ENCODE results near the gene OR10J4.
"Not testable (repeated sequence)": the region's sequence is repeated elsewhere in the genome, so short reads cannot be mapped to it uniquely, and the experiment has no call there.

The OR10J4 gene

DNA sequence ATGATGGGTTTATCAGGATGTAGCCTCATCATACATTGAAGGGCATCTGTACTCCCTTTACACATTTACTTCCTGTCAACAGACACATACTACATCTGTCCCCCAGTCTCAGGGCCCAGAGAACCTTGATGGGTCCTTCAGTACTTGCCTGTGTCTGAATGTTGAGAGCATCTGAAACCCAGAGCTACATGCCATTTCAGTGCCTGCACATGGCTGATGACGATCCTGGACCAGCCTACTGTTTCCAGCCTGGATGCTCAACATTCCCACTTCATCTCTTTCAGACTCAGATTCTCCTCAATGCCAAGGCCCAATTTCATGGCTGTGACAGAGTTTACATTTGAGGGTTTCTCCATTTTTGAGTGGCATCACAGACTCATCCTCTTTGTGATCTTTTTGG, at the start of gene OR10J4:
Gene OR10J4 (plus strand): TSS at position 301 of the 400 bp plus-strand sequence.
- no peak for DNase-seq (ENCODE audit: low spot score)

DNA sequence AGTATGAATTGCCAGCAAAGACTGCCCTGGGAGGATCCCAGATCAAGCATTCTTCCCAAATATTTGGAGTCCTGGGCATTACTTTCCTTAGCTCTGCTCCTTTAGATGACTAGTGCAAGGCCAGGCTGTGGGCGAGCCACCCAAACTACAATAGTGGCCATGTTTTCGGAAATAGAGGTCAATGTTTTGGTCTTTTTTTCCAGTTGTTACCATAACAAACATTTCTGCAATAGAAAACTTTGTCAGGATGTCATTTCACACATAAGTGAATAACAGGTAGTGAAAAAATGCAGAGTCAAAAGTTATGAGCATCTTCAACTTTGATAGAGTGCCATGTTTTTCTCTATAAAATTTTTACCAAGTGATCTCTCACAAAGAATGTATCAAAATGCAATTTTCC, 25.2 kb upstream of the OR10J4 start:
- no peak for DNase-seq (ENCODE audit: low spot score)

DNA sequence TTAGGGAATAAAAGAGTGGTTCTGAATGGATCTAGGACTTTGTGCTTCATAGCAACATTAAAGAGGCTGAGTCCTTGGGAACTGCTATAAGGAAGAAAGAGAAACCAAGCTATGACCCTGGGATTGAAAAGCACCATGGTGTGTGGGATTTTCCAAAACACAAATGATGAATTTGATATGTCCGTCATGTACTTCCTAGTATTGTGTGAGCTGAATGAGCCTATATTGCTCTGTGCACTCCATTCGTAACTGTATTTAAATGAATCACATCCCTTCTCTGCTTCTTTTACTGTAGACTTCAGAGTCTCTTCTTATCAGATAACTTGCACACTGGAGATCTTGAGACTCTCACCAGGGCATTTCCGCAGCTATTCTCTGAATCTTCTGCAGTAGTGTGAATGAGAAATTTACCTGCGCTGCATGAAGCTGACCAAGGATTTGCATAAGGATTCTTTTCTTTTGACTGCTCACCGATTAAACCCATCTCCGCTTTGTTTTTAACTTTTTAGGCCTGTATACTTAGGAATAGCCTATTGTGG, 23.1 kb upstream of the OR10J4 start:
- no peak for DNase-seq (ENCODE audit: low spot score)

DNA sequence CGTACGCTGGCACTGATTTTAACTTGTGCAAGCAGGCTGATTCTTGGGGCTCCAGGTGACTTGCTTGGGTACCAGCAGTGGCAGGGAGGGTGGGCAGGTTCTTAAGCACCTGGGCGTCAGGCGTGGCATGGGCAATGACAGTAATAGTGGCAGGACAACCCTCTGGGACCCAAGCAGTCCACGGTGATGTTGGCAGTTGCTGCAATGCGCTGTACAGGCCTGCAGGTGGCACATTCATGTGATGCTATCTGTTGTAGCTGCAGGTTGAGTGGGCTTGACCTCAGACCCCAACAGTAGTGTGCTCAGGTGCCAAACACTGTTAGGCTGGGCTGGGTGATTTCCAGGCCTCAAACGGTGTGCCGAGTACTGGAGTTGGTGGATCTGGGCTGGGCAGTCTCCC, 10.2 kb upstream of the OR10J4 start:
- DNase-seq (ENCODE audit: low spot score) = no peak

DNA sequence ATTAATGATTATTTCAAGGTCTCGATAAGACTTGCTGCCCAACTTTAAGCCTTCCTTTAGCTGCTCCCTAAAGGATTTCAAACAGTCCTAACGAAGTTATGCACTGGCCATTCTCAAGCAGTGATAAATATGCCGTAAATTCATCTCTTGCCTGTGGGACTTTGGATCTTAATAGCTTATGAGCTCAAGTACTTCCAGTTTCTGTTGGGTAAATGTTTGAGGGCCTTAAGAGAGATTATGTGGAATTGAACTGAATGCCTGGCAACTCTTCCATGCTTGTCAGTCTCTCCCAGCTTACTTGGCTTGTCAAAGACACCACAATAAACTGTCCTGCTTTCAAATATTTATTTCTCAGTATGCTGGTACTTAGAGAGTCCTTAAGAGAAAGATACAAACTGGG, 3.5 kb upstream of the OR10J4 start:
- DNase-seq (ENCODE audit: low spot score) = no peak

DNA sequence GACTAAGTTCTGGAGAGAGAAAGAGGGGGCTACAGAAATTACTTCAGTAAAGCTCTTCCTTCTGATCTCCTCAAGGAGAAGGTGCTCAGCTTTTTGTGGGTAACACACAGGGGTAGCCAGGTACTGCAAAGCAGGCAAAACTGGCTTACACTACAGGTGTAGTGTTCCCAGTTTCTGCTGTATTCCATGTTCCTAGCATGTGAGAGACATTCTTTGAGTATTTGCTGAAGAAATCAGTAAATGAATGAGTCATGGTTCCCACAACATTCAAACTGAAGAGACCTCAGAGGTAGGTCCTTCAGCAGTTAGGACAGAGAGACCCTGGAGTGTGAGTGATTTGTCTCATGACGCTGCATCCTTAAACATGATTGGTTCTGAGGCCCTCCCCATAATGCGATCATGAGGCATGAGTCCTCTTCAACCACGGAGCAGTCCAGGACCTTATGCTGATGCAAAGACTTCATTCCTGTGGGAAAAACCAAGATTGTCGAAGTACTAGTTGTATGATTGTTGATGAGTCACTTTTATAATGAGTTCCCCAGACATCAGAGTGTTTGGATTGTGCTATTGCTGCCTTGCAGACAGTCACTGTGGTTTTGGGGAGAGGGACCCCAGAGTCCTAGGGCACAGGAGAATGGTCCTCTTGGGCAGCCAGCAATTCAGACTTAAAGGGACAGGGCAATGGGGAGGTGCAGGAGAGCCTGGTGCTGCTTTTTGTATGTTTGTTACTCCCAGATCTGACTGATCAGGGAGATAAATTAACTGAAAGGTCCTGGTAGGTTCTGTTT, 2.7 kb upstream of the OR10J4 start:
- peak; percentile 34 for DNase-seq (ENCODE audit: low spot score)

- DNase-seq (ENCODE audit: low spot score) = no peak
Measured at GRCh38 chr1:159430985-159431384, 1.0 kb upstream of the OR10J4 start.

DNA sequence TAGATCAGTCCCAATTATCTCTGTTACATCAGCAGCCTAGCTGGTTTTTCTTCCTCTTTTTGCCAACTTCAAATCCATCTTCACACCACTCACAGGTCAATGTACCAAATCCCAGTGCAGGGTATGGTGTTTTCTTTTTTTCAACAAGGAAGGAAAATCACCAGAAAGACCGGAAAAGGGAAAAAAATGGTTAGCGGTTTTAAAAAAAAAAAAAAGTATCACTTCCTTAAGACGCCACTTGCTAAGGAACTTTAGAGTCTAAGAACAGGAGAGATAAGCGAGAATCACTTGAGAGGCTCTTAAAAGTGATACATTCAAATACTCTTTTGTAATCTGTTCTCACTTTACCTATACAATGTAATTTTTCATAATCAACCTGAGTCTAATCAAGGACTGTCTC, 4.5 kb downstream of the OR10J4 start:
- DNase-seq (ENCODE audit: low spot score) = no peak

DNA sequence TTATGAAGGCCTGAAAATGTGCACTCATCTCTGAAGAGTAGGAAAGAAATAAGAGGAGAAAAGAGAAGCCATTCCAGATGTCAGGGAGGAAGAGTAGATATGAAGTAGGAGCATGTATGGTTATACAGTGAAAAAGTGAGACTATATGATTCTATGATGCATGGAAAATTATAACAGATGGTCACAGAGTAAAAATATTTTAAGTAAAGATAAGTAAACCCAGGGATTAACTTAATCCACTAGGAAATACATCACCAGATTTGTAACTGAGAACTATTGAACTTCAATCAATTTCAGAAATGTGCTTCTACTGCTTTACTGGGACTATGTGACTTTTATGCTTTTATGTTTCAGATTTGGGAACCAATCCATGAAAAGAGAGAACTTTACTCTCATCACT, 7.4 kb downstream of the OR10J4 start, which contains the start of gene OR10J1:
Gene OR10J1 (plus strand): TSS at position 301 of the 400 bp plus-strand sequence. CDS start 70 bp downstream, at position 371.
- DNase-seq (ENCODE audit: low spot score) = no peak

GRCh38 chr1:159441360-159441759, 9.4 kb downstream of the OR10J4 start:
- DNase-seq (ENCODE audit: low spot score) = no peak

- no peak for DNase-seq (ENCODE audit: low spot score)
Measured at GRCh38 chr1:159442428-159442827, 10.4 kb downstream of the OR10J4 start.

DNA sequence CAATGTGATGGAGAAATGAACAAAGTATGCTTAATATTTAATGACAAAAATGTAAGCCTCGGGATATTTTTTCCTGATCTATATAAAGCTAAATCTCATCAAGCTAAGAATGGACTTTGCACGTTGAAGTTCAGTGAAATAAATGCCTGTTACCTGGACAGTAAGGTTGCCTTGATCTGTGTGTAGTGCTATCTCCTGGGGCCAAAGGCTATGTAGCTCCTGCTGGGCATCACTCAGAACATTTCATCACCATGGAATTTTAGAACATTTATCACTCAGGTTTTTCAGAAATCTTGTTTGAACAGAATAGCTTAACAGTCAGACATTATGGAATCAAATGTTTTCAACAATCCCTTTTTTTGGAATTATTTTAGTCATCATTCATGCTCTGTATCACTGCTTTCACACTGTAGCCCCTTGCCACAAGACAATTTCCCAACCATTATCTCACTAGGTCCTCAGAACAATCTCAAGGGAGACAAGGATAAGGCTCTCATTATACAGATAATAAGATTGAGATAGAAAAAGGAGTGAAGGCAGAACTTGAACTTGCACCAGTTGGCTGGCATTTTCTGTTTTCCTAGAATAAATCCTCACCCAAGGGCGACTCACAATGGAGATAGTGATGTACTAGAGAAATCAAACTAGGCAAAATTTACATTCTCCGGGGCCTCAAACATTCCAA, 11.2 kb downstream of the OR10J4 start:
- no peak for DNase-seq (ENCODE audit: low spot score)

DNA sequence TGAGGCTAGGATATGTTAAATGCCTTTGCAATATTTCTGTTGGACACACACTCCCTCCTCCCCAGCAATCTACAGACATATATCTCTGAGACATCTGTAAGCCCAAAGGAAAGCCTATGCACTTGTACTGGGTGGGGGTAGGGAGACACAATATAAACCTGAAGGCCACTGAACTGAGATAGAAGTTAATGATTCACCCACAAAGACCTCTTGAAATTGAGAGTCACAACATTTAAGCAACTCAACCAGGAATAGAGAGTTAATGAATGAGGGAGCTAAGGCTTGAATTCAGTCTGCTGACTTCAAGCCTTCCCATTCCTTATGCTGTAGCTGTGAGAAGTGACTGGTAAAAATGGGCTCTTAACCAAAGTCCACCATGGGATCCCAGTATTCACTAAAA, 12.5 kb downstream of the OR10J4 start:
- DNase-seq (ENCODE audit: low spot score) = no peak

DNA sequence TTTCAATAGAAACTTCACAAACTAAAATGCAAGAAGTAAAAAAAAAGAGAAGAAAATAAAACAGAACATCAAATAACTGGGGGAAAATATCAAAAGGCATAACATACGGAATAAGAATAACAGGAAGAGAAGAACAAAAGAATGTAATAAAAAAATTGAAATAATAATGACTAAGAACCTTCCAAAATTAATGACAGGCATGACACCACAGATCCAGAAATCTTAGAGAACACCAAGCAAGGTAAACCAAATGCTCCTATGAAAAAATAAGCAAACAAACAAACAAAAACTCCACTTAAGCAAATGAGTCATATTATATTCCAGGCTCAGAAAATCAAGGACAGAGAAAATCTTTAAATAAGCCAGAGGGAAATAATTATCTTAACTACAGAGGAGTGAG, 16.2 kb downstream of the OR10J4 start:
- no peak for DNase-seq (ENCODE audit: low spot score)

DNA sequence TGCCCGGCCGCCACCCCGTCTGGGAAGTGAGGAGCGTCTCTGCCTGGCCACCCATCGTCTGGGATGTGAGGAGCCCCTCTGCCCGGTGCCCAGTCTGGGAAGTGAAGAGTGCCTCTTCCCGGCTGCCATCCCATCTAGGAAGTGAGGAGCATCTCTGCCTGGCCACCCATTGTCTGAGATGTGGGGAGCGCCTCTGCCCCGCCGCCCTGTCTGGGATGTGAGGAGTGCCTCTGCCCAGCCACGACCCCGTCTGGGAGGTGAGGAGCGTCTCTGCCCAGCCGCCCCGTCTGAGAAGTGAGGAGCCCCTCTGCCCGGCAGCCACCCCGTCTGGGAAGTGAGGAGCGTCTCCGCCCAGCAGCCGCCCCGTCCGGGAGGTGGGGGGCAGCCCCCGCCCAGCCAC, 17.6 kb downstream of the OR10J4 start:
- not testable (repeated sequence) for DNase-seq (ENCODE audit: low spot score)

DNA sequence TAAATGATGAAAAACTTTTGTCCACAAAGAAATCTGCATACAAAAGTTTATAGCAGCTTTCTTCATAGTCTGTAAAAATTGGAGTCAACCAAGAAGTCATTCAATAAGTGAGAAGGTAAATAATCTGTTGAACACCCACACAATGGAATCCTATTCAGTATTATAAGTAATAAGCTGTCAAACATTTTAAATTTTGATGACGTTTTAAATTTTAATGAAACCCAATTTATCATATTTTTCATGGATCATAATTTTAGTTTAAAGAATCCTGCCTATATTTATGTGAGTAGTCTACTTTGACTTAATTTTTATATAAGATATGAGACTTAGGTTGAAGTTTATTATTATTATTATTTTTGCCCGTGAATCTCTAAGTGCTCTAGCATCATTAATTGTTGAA, 27.5 kb downstream of the OR10J4 start:
- no peak for DNase-seq (ENCODE audit: low spot score)

DNA sequence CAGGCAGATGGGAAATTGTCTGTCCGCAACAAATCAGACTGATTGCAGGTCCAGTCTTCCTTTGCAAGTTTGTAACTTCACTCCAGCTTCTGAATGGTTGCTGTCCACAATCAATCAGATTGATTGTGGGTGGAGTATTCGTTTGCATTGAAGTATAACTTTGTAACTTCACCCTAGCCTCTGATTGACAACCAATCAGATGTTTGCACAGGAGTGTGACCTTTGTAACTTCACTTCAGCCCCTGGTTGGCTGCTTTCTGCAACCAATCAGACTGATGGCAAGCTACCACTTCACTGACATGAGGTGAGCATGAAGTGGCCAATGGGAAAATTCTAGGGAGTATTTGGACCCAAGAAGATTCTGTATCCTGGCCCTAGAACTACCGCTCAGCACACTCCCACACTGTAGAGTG, 33.2 kb downstream of the OR10J4 start:
- no peak for DNase-seq (ENCODE audit: low spot score)

DNA sequence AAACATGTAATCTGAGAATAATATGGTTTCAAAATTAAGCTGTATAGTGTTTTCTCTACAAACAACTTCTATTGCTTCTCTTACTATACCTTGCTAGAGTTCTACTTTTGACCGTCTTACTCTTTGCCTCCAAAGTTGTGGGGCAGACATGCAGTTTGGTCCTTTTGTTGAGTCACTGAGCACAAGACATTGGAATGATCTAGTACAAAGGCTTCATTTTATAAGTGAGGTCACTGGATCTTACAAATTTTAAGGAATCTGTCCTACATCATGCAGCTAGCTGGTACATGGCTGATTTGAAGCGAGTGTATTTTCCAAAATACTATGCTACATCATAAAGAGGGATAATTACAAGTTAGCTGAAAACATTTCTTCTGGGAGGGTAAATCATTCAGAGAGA, 36.3 kb downstream of the OR10J4 start:
- DNase-seq (ENCODE audit: low spot score) = no peak

- no peak for DNase-seq (ENCODE audit: low spot score)
Measured at GRCh38 chr1:159469921-159470533, 38.0 kb downstream of the OR10J4 start.

DNA sequence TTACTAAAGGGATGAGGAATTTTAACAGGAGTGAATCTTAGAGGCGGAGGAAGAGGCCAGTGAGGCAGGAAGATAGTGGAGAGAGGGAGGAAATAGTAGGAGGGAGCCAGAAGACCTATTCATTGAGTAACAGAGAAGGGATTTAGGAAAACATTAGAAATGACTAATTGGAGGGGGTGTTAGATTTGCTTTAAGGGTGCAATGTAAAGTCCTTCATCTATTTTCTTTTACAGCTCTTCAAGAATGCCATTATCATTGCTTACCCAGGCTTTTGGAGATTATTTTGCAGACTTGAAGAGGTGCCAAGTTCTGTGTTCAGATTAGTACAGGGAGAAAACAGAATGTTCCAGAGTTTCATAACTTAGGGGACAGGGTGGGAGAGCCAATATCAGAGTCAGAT, 41.3 kb downstream of the OR10J4 start:
- DNase-seq (ENCODE audit: low spot score) = no peak

GRCh38 chr1:159474926-159475325, 42.9 kb downstream of the OR10J4 start:
- no peak for DNase-seq (ENCODE audit: low spot score)
